Neuronal stem cell (in vitro differentiated cells): ENCODE data around the gene GPR55.
A peak's percentile ranks its signal among the peaks of the same experiment; 100 is the strongest.

Experiments
- DNase-seq: peaks from one replicate; pipeline ENCODE4 v3.0.0-alpha.2; 2013; ENCODE audit warnings: low spot score
- H2AFZ ChIP-seq: one replicate; pipeline ENCODE4 v1.6.1; 2013; ENCODE audit warnings: mild to moderate bottlenecking, low read length, inconsistent platforms
- H2AK5ac ChIP-seq: 2 replicates; pipeline ENCODE4 v1.6.1; 2013; ENCODE audit warnings: low read depth, mild to moderate bottlenecking, inconsistent platforms, low read length, moderate library complexity, mixed read lengths
- H2BK120ac ChIP-seq: 2 replicates; pipeline ENCODE4 v1.6.1; 2013; ENCODE audit warnings: low read depth, mild to moderate bottlenecking, inconsistent platforms, low read length, moderate library complexity, mixed read lengths
- H2BK12ac ChIP-seq: one replicate; pipeline ENCODE4 v1.6.1; 2013; ENCODE audit warnings: low read length, inconsistent platforms
- H2BK15ac ChIP-seq: 2 replicates; pipeline ENCODE4 v1.6.1; 2013; ENCODE audit warnings: mild to moderate bottlenecking, low read length, inconsistent platforms, mixed read lengths
- H2BK5ac ChIP-seq: one replicate; pipeline ENCODE4 v1.6.1; 2013; ENCODE audit warnings: inconsistent platforms, mild to moderate bottlenecking, low read length, moderate library complexity
- H3K14ac ChIP-seq: one replicate; pipeline ENCODE4 v1.6.1; 2013; ENCODE audit warnings: low read length, inconsistent platforms
- H3K18ac ChIP-seq: 2 replicates; pipeline ENCODE4 v1.6.1; 2013; ENCODE audit warnings: low read length, inconsistent platforms
- H3K23ac ChIP-seq: 2 replicates; pipeline ENCODE4 v1.6.1; 2013; ENCODE audit warnings: low read depth, mild to moderate bottlenecking, mixed read lengths, low read length, inconsistent platforms; ENCODE audit not compliant: poor library complexity
- H3K27ac ChIP-seq: replicated peaks from 3 replicates; pipeline ENCODE4 v1.5.1; 2013; ENCODE audit warnings: low read length, inconsistent platforms
- H3K27me3 ChIP-seq, 3 experiments: 2 replicates each; pipeline ENCODE4 v1.6.1; 2013; ENCODE audit warnings: low read length in 3 of 3, mild to moderate bottlenecking in 2 of 3, inconsistent platforms in 1 of 3, low read depth in 1 of 3, mixed read lengths in 1 of 3, moderate library complexity in 1 of 3; ENCODE audit not compliant: control insufficient read depth in 3 of 3, insufficient read depth in 3 of 3
- H3K36me3 ChIP-seq, 2 donors: replicated peaks in 1 of 2; 2 replicates each; pipeline ENCODE4 v1.6.1; 2013; ENCODE audit warnings: low read length in 2 of 2; ENCODE audit not compliant: control insufficient read depth in 2 of 2, insufficient read depth in 2 of 2
- H3K4ac ChIP-seq: 2 replicates; pipeline ENCODE4 v1.6.1; 2013; ENCODE audit warnings: inconsistent platforms, mild to moderate bottlenecking, low read length, moderate library complexity
- H3K4me1 ChIP-seq, 2 donors: 1 replicate in 1 of 2; 2 replicates in 1 of 2; pipeline ENCODE4 v1.6.1; 2013; ENCODE audit warnings: low read length in 2 of 2, low read depth in 1 of 2; ENCODE audit not compliant: control insufficient read depth in 2 of 2, insufficient read depth in 1 of 2
- H3K4me2 ChIP-seq: one replicate; pipeline ENCODE4 v1.6.1; 2013; ENCODE audit warnings: mild to moderate bottlenecking, low read length, inconsistent platforms; ENCODE audit not compliant: insufficient read depth, poor library complexity, severe bottlenecking
- H3K4me3 ChIP-seq, 2 donors: 2 replicates each; pipeline ENCODE4 v1.5.1; 2013; ENCODE audit warnings: low read length in 2 of 2, mild to moderate bottlenecking in 2 of 2, inconsistent platforms in 1 of 2, moderate library complexity in 1 of 2
- H3K79me1 ChIP-seq: one replicate; pipeline ENCODE4 v1.6.1; 2013; ENCODE audit warnings: low read depth, mild to moderate bottlenecking, inconsistent platforms, low read length, moderate library complexity
- H3K9ac ChIP-seq: one replicate; pipeline ENCODE4 v1.6.1; 2013; ENCODE audit warnings: mild to moderate bottlenecking, low read depth, low read length, inconsistent platforms; ENCODE audit not compliant: poor library complexity
- H3K9me3 ChIP-seq, 2 donors: replicated peaks in 1 of 2; 2 replicates each; pipeline versions ENCODE3 to v1.6.1; 2013; ENCODE audit warnings: low read length in 2 of 2, mild to moderate bottlenecking in 2 of 2, inconsistent platforms in 1 of 2, low read depth in 1 of 2, mixed read lengths in 1 of 2, moderate library complexity in 1 of 2; ENCODE audit not compliant: control insufficient read depth in 2 of 2, insufficient read depth in 1 of 2
- H4K8ac ChIP-seq: one replicate; pipeline ENCODE4 v1.6.1; 2013; ENCODE audit warnings: low read depth, mild to moderate bottlenecking, inconsistent platforms, low read length, moderate library complexity
- H4K91ac ChIP-seq: one replicate; pipeline ENCODE4 v1.6.1; 2013; ENCODE audit warnings: low read length, low read depth, mild to moderate bottlenecking, inconsistent platforms; ENCODE audit not compliant: poor library complexity
- WGBS, 2 donors: extraction: QIAGEN DNeasy Blood & Tissue Kit; methylation state at CpG; one replicate each; pipeline ENCODE4 v1.1.7; 2013; ENCODE audit warnings: missing lambda C conversion rate in 2 of 2, mixed read lengths in 1 of 2; ENCODE audit not compliant: insufficient read length in 2 of 2, insufficient replicate concordance in 1 of 2; ENCODE audit errors: extremely low coverage in 2 of 2; 5-methylcytosine and 5-hydroxymethylcytosine counted together

Gene GPR55

GRCh38 chr2:230873661-230874401, 51.2 kb downstream of the GPR55 start:
- no peak overlapping the region for H2AK5ac ChIP-seq
- H3K4ac ChIP-seq: no peak overlapping the region
- H2AFZ ChIP-seq: no peak overlapping the region
- peaks cover 33 to 73% of the 10 kb centered on the region in 2 donors for H3K36me3 ChIP-seq
- H2BK12ac ChIP-seq: no peak overlapping the region
- H3K9me3 ChIP-seq: no peaks in the 10 kb centered on the region
- H4K8ac ChIP-seq: no peak overlapping the region
- H2BK120ac ChIP-seq: no peak overlapping the region
- peaks cover 17% of the 10 kb centered on the region for H3K79me1 ChIP-seq
- no peak overlapping the region for H2BK15ac ChIP-seq
- H2BK5ac ChIP-seq: no peak overlapping the region
- H3K4me2 ChIP-seq: no peak overlapping the region
- peaks cover 28 to 42% of the 10 kb centered on the region in 2 donors for H3K4me1 ChIP-seq
- no peak overlapping the region for H3K4me3 ChIP-seq
- WGBS, 2 donors: no CpG with 5 or more reads among the region's 13 CpGs
- H3K14ac ChIP-seq: peak overlapping the region; percentile 84
- no peak for DNase-seq
- H3K27ac ChIP-seq: no peak overlapping the region
- H3K18ac ChIP-seq: no peak overlapping the region
- no peaks in the 10 kb centered on the region for H3K27me3 ChIP-seq
- H4K91ac ChIP-seq: no peak overlapping the region
- H3K9ac ChIP-seq: peak overlapping the region; percentile 65
- peak overlapping the region; percentile 31 for H3K23ac ChIP-seq

GRCh38 chr2:230872968-230873660, 51.9 kb downstream of the GPR55 start:
- H3K4me3 ChIP-seq: no peak overlapping the region
- no peak overlapping the region for H3K4me2 ChIP-seq
- DNase-seq: no peak
- H3K14ac ChIP-seq: peak overlapping the region; percentile 84
- H3K4ac ChIP-seq: no peak overlapping the region
- H3K9me3 ChIP-seq: no peaks in the 10 kb centered on the region
- no peak overlapping the region for H3K27ac ChIP-seq
- peaks cover 28 to 70% of the 10 kb centered on the region in 2 donors for H3K36me3 ChIP-seq
- no peak overlapping the region for H3K23ac ChIP-seq
- H3K79me1 ChIP-seq: peaks cover 19% of the 10 kb centered on the region
- no peak overlapping the region for H2BK15ac ChIP-seq
- no peak overlapping the region for H3K9ac ChIP-seq
- no peak overlapping the region for H2BK120ac ChIP-seq
- H2BK12ac ChIP-seq: no peak overlapping the region
- no peak overlapping the region for H2AK5ac ChIP-seq
- peak overlapping the region; percentile 15 for H3K18ac ChIP-seq
- H3K27me3 ChIP-seq: no peaks in the 10 kb centered on the region
- no peak overlapping the region for H4K91ac ChIP-seq
- H4K8ac ChIP-seq: no peak overlapping the region
- H3K4me1 ChIP-seq: peaks cover 35 to 48% of the 10 kb centered on the region in 2 donors
- no CpG with 5 or more reads among the region's 21 CpGs for WGBS, 2 donors
- no peak overlapping the region for H2BK5ac ChIP-seq
- no peak overlapping the region for H2AFZ ChIP-seq

GRCh38 chr2:230872151-230872967, 52.7 kb downstream of the GPR55 start:
- Histone ChIP-seq H2AK5ac (no peak overlapping the region), H3K4me2 (no peak overlapping the region), H3K9me3 (no peaks in the 10 kb centered on the region), H3K14ac (no peak overlapping the region), H4K91ac (no peak overlapping the region), H2BK5ac (no peak overlapping the region), H4K8ac (no peak overlapping the region), H3K4me3 (no peak overlapping the region), H3K18ac (no peak overlapping the region), H2BK12ac (no peak overlapping the region), H2AFZ (no peak overlapping the region), H3K27me3 (no peaks in the 10 kb centered on the region), H3K36me3 (peaks cover 22 to 62% of the 10 kb centered on the region in 2 donors), H2BK120ac (no peak overlapping the region), H3K4me1 (peaks cover 40 to 45% of the 10 kb centered on the region in 2 donors), H2BK15ac (no peak overlapping the region), H3K9ac (no peak overlapping the region), H3K79me1 (peaks cover 19% of the 10 kb centered on the region), H3K4ac (no peak overlapping the region), H3K23ac (peak overlapping the region; percentile 20), H3K27ac (no peak overlapping the region)
- WGBS, 2 donors: no CpG with 5 or more reads among the region's 14 CpGs
- no peak for DNase-seq
